GM18508 (cell line): ENCODE measurements around the gene TRIM2.

Experiments
- ATAC-seq: cut with Tn5 transposase; IDR thresholded peaks from one replicate; pipeline ENCODE4 v1.9.1; 2021; ENCODE audit warnings: moderate number of reproducible peaks; ENCODE audit not compliant: insufficient read depth, unreplicated experiment

Gene TRIM2

DNA sequence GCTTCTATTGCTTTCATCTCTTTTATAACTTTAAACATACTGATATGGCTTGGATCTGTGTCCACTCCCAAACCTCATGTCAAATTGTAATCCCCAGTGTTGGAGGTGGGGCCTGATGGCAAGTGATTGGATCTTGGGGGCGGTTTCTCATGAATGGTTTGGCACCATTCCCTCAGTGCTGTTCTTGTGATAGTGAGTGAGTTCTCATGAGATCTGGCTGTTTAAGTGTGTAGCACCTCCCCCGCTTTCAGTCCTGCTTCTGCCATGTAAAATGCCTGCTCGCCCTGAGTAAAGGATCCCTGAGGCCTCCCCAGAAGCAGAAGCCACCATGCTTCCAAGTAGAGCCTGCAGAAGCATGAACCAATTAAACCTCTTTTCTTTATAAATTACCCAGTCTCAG, 157.9 kb downstream of the TRIM2 start:
- no peak for ATAC-seq

DNA sequence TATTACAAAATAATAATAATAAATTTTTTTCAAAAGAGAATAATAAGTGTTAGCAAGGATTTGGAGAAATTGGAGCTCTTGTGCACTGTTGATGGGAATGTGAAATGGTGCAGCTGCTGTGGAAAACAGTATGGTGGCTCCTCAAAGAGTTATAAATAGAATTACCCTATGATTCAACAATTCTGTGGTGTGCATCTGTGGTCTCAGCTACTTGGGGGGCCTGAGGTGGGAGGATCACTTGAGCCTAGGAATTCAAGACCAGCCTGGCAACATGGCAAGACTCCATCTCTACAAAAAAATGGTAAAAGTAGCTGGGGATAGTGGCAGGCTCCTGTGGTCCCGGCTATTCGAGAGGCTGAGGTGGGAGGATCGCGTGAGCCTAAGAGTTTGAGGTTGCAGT, 159.8 kb downstream of the TRIM2 start:
- ATAC-seq, result no peak

GRCh38 chr4:153365003-153365402, 160.8 kb downstream of the TRIM2 start:
- no peak for ATAC-seq

GRCh38 chr4:153366486-153366885, 162.2 kb downstream of the TRIM2 start:
- ATAC-seq, result no peak

DNA sequence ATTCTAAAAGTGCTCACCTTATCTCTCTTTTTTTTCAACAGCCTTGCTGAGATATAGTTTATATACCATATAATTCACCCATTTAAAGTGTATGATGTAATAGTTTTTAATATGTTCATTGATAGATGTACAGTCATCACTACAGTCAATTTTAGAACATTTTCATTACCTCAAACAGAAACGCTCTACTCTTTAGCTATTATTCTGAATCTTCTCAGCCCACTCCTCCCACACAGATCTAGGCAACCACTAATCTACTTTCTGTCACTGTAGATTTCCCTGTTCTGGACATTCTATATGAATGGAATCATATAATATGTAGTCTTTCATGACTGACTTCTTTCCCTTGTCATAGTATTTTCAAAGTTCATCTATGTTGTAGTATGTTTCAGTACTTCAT, 162.8 kb downstream of the TRIM2 start:
- ATAC-seq, result no peak

DNA sequence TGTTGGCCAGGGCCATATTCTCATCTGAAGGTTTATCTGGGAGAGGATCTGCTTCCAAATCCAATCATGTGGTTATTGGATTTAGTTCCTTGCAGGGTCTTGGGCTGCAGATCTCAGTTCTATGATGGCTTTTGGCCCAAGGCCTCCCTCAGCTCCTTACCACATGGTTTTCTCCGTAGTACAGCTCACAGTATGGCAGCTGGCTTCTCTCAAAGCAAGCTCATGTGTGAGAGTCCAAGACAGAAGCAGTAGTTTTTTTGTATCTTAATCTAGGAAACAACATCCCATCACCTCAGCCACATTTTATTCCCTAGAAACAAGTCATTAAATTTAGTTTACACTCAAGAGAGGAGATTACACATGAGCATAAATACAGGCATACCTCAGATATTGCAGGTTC, 164.8 kb downstream of the TRIM2 start:
- no peak for ATAC-seq

- ATAC-seq, result no peak
These were observed 167.5 kb downstream of the TRIM2 start for GRCh38 chr4:153371701-153372234.

DNA sequence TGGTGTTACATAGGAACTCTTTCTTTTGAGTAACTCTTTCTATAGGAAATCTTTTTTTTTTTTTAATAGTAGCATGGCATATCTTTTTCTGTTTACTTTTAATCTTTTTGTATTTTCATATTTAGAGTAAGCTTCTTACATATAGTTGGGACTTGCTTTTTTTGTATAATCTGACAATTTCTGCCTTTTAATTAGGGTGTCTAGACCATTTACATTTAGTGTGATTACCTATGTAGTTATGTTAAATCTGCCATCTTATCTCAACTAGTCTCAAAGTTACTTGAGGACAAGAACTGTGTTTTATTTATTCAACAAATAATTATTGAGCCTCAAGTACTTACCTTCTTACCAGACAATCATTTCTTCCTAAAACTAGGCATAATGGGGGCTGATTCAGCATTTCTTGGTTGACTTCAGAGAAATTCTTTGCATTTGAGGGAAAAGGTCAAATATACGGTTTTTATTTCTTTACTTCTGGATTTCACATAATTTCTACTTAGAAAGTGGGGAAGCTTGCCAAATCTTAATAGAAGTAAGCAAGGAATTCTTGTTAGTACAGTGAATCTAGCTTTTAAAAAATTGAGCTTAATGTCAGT, 168.8 kb downstream of the TRIM2 start:
- no peak for ATAC-seq

GRCh38 chr4:153374442-153374841, 170.2 kb downstream of the TRIM2 start:
- ATAC-seq, result no peak

DNA sequence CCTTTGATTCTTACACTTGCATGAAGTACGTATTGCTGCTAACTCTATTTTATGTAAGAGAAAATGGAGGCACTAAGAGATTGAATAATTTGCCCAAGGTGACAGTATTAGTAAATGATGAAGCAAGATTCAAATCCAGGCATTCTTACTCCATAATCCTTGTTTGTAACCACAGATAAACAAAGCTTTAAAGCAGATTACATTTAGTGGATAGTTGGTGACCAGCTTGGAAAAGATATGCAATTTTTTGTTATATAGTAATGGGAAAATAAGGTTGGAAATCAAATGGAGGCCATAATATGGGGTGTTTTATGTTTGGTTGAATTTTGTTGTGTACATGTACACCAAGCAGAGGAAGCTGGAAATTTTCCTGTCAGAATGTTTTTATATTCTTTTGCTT, 171.1 kb downstream of the TRIM2 start:
- no peak for ATAC-seq

- no peak for ATAC-seq
These were observed 178.9 kb downstream of the TRIM2 start for GRCh38 chr4:153383131-153383530.

DNA sequence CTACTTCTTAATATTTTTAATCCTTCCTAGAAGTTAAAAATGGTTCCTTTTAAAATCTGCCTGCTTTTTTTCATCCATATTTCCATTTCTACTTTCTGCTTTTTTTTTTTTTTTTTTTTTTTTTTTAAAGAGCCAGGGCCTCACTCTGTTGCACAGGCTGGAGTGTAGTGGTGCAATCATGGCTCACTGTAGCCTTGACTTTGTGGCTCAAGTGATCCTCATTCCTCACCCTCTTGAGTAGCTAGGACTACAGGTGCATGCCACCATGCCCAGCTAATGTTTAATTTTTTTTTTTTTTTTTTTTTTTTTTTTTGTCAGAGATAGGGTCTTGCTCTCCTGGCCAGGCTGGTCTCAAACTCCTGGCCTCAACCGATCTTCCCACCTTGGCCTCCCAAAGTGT, 179.9 kb downstream of the TRIM2 start:
- ATAC-seq, result no peak

GRCh38 chr4:153385784-153386183, 181.5 kb downstream of the TRIM2 start:
- ATAC-seq, result no peak

DNA sequence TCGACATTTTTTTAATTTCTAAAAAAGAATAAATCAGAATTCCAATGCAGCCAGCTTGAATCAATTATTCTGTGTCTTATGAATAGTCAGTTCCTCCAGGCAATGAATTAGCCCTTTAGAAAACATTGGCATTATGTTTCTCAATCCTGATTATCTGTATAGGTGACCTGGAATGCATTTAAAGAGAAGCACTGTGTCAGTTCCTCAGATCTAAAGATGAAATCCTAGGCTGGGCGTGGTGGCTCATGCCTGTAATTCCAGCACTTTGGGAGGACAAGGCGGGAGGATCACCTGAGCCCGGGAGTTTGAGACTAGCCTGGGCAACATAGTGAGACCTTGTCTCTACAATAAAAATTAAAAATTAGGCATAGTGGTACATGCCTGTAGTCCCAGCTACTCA, 183.7 kb downstream of the TRIM2 start:
- ATAC-seq, result no peak
